K562 (cell line): ENCODE results near the gene TUBA4B. TPM values are rescaled to one million over a fixed set of nuclear protein-coding genes. Genes with fewer than 3 reads are reported as not detected.
A peak's percentile ranks its signal among the peaks of the same experiment; 100 is the strongest.

Experiments used
- ATAC-seq: fragments of 200-7000 bp; cut with Tn5 transposase; 3 replicates; pipeline ENCODE4 v1.9.1; 2020; ENCODE audit warnings: moderate library complexity
- BruUV-seq: library from RNA; stranded (reverse); fragments of 400-500 nt; replicated peaks from 2 replicates; lab custom pipeline; 2021; lab: Mats Ljungman, UMichigan
- CTCF ChIA-PET: fragments of 300-600 bp; formaldehyde crosslinking; extraction: SDS; loops from one replicate; lab custom pipeline; 2021; ENCODE audit warnings: low intra/inter-chr PET ratio; lab: Yijun Ruan, JAX
- POLR2A ChIA-PET: fragments of 300-600, 350-650 bp; sonication (Branson Sonifier 250); formaldehyde crosslinking; extraction: SDS; loops from one replicate; lab custom pipeline; 2021; ENCODE audit warnings: antibody characterized with exemption, inconsistent platforms; lab: Yijun Ruan, JAX
- DNase-seq, 4 experiments: peaks; one replicate each; pipeline versions ENCODE4 v3.0.0 to v3.0.0-alpha.2; 2011 to 2018; ENCODE audit warnings: low spot score in 3 of 4, mixed read lengths in 3 of 4; ENCODE audit errors: extremely low read depth in 1 of 4
- FAIRE-seq: peaks from 2 replicates; lab custom pipeline; 2011; peaks lifted over from hg19 to GRCh38; lab: Jason Lieb, UNC
- H2AFZ ChIP-seq: 2 replicates; pipeline ENCODE4 v1.6.0; 2011; ENCODE audit warnings: low read depth, low read length, control low read depth, inconsistent platforms
- H3K27ac ChIP-seq: fragments of 200-600 bp; 3 replicates; pipeline ENCODE4 v1.8.0; 2011; ENCODE audit warnings: low read depth, mild to moderate bottlenecking, control low read depth, inconsistent platforms, low read length, moderate library complexity, mixed read lengths; ENCODE audit errors: extremely low read depth
- H3K27me3 ChIP-seq, 2 experiments: fragments of 300-600 bp in 1 of 2; 2 replicates in 1 of 2; 3 replicates in 1 of 2; pipeline versions ENCODE4 v1.6.0 to v1.8.0; 2011; ENCODE audit warnings: inconsistent platforms in 2 of 2, low read length in 2 of 2, mild to moderate bottlenecking in 1 of 2, mixed read lengths in 1 of 2, moderate library complexity in 1 of 2; ENCODE audit not compliant: control insufficient read depth in 2 of 2, insufficient read depth in 2 of 2
- H3K36me3 ChIP-seq: fragments of 300-600 bp; 3 replicates; pipeline ENCODE4 v1.8.0; 2011; ENCODE audit warnings: mild to moderate bottlenecking, low read length, inconsistent platforms; ENCODE audit not compliant: control insufficient read depth, insufficient read depth
- H3K4me1 ChIP-seq, 2 experiments: fragments of 200-600 bp in 1 of 2; replicated peaks in 1 of 2; 2 replicates in 1 of 2; 3 replicates in 1 of 2; pipeline versions ENCODE4 v1.5.1 to v1.8.0; 2011; ENCODE audit warnings: inconsistent platforms in 2 of 2, low read length in 2 of 2, mild to moderate bottlenecking in 1 of 2, mixed read lengths in 1 of 2, moderate library complexity in 1 of 2; ENCODE audit not compliant: control insufficient read depth in 2 of 2, insufficient read depth in 2 of 2
- H3K4me2 ChIP-seq: 2 replicates; pipeline ENCODE4 v1.6.1; 2011; ENCODE audit warnings: low read length, control low read depth, inconsistent platforms, mixed read lengths; ENCODE audit not compliant: insufficient read depth
- H3K4me3 ChIP-seq: fragments of 200-600 bp; sonication (generic), shearing (Covaris generic); 2 replicates; pipeline ENCODE4 v1.5.1; 2016; ENCODE audit warnings: control low read depth, inconsistent platforms
- H3K79me2 ChIP-seq: fragments of 200-600 bp; 3 replicates; pipeline ENCODE4 v1.8.0; 2011; ENCODE audit warnings: low read length, inconsistent platforms; ENCODE audit not compliant: control insufficient read depth, insufficient read depth
- H3K9ac ChIP-seq, 2 experiments: 2 replicates each; pipeline versions ENCODE4 v1.6.0 to v1.6.1; 2011; ENCODE audit warnings: low read depth in 2 of 2, low read length in 2 of 2, control low read depth in 1 of 2, inconsistent platforms in 1 of 2, mild to moderate bottlenecking in 1 of 2, mixed read lengths in 1 of 2; ENCODE audit not compliant: insufficient read depth in 1 of 2
- H3K9me1 ChIP-seq: one replicate; pipeline ENCODE4 v1.6.0; 2011; ENCODE audit warnings: inconsistent platforms, mild to moderate bottlenecking, low read length, moderate library complexity; ENCODE audit not compliant: control insufficient read depth, insufficient read depth
- H3K9me3 ChIP-seq: replicated peaks from 2 replicates; pipeline ENCODE4 v1.5.1; 2011; ENCODE audit warnings: low read depth, low read length, inconsistent platforms; ENCODE audit not compliant: control insufficient read depth, insufficient read depth
- H4K20me1 ChIP-seq: replicated peaks from 2 replicates; pipeline ENCODE4 v1.6.1; 2011; ENCODE audit warnings: low read length, inconsistent platforms, mixed read lengths; ENCODE audit not compliant: control insufficient read depth, insufficient read depth
- MCM3 ChIP-seq: fragments of 450-650 bp; IDR thresholded peaks from 2 replicates; pipeline ENCODE4 v1.6.1; 2016
- MEIS2 ChIP-seq: fragments of 450-650 bp; IDR thresholded peaks from 2 replicates; pipeline ENCODE4 v1.6.1; 2014; ENCODE audit warnings: mild to moderate bottlenecking; ENCODE audit not compliant: partially characterized antibody
- SIX5 ChIP-seq, 2 experiments: IDR thresholded peaks; 2 replicates each; pipeline ENCODE4 v1.6.1; 2011; ENCODE audit warnings: low read length in 2 of 2, borderline replicate concordance in 1 of 2, low read depth in 1 of 2, mild to moderate bottlenecking in 1 of 2, moderate library complexity in 1 of 2; ENCODE audit not compliant: insufficient read depth in 1 of 2
- ZNF766 ChIP-seq: fragments of 200-800 bp; sonication (Bioruptor generic); conservative IDR thresholded peaks from 2 replicates; pipeline ENCODE4 v1.6.1; 2016; ENCODE audit warnings: missing genetic modification characterization, missing compliant biosample characterization
- WGBS: fragments of 100-300 bp; shearing (Covaris generic); methylation state at CpG from one replicate; pipeline ENCODE4 v1.1.6; 2016; ENCODE audit warnings: low coverage, mixed read lengths; ENCODE audit not compliant: insufficient coverage; ENCODE audit errors: missing lambda C conversion rate; 5-methylcytosine and 5-hydroxymethylcytosine counted together
- in situ Hi-C: fragments of 300-500 bp; cut with MboI; formaldehyde crosslinking; loops from 4 replicates; pipeline ENCODE4 v1.15.0; 2018; ENCODE audit warnings: inconsistent platforms, mixed read lengths
- intact Hi-C: fragments of 100-400 bp; cut with micrococcal nuclease; formaldehyde crosslinking; loops from 2 replicates; pipeline ENCODE4 v1.14.2; 2022
- polyA plus RNA-seq, 8 experiments: library from polyadenylated mRNA; depleted of rRNA in 4 of 8; stranded (reverse) in 5 of 8; unstranded in 3 of 8; fragments of >200 nt; fragmentation: Nextera tagmentation in 2 of 8; fragmentation: Illumina TruSeq in 1 of 8; extraction: Ambion mirVana in 2 of 8; extraction: Trizol in 1 of 8; gene quantifications; 2 replicates each; pipeline versions ENCODE4 v1.2.1 to v1.2.3, GENCODE V29; 2011 to 2014; ENCODE audit warnings: inconsistent platforms in 1 of 8, missing spikeins in 1 of 8
- total RNA-seq, 7 experiments: library from RNA; depleted of rRNA in 6 of 7; stranded (reverse); fragments of >200 nt in 6 of 7; fragmentation: Illumina TruSeq in 2 of 7; extraction: Trizol in 2 of 7; gene quantifications; 2 replicates each; pipeline versions ENCODE4 v1.2.1 to v1.2.3, GENCODE V29; 2011 to 2021; ENCODE audit warnings: low replicate concordance in 1 of 7
- TF ChIP-seq, protein P1 (sequence below): IDR thresholded peaks from 2 replicates; pipeline ENCODE4 v1.6.1; 2011; ENCODE audit warnings: borderline replicate concordance, low read depth, mild to moderate bottlenecking, moderate library complexity, low read length; ENCODE audit not compliant: insufficient read depth, poor library complexity, severe bottlenecking
- TF ChIP-seq, protein P2 (sequence below): fragments of 450-650 bp; IDR thresholded peaks from 2 replicates; pipeline ENCODE4 v1.6.1; 2016
- TF ChIP-seq, protein P3 (sequence below), 3 experiments: fragments of 200-800 bp in 1 of 3; fragments of 250-450 bp in 1 of 3; fragments of 450-650 bp in 1 of 3; sonication (Bioruptor Pico) in 1 of 3; sonication (Bioruptor generic) in 1 of 3; formaldehyde crosslinking in 1 of 3; IDR thresholded peaks; 2 replicates each; pipeline versions ENCODE4 v1.6.1 to v1.8.0; 2016 to 2022; ENCODE audit warnings: mild to moderate bottlenecking in 2 of 3, missing genetic modification characterization in 2 of 3, missing compliant biosample characterization in 1 of 3, moderate library complexity in 1 of 3
- TF ChIP-seq, protein P4 (sequence below), 2 experiments: IDR thresholded peaks in 1 of 2; conservative IDR thresholded peaks in 1 of 2; 2 replicates each; pipeline ENCODE4 v1.6.1; 2016; ENCODE audit warnings: low read depth in 2 of 2, mild to moderate bottlenecking in 1 of 2, missing compliant biosample characterization in 1 of 2, missing genetic modification characterization in 1 of 2, moderate library complexity in 1 of 2

TUBA4B gene
- total and polyA plus RNA-seq, 9 of the 15 experiments (the other 6 are each of a cell fraction or from before 2014, with no cell fraction given): 0.04 TPM; not detected in 8

DNA sequence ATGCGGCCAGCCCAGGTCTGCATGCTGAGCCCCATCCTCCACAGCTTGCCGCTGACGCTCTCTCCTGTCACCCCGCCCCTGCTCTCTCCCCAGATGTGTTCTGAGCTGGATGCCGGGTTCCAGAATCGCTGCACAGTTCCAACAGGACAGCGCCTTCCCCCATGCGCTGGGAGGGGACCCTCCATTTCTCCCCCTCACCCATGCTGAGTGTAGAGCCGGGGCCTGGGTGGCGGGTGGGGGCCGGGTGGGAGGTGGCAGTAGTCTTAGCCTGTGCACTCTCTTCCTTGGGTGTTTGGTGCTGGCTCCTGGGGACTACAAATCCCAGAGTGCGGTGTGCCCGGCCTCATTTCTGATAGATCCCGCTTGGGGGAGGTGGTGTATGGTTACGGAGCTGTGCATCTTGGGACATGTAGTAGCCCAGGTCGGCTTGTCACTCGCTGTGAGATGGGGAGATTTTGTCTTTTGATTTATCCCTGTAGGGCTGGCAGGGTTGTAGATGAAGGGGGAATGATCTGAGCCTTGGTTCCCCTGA lies 32.9 kb downstream of the TUBA4B start:
- POLR2A ChIA-PET: interaction anchor here (1.2 to 1.4 kb wide), 2 partner anchors 9 to 12 kb away, joined by 3 to 5 read pairs; no protein-coding TSS in a partner anchor
- TF ChIP-seq, protein P1, sequence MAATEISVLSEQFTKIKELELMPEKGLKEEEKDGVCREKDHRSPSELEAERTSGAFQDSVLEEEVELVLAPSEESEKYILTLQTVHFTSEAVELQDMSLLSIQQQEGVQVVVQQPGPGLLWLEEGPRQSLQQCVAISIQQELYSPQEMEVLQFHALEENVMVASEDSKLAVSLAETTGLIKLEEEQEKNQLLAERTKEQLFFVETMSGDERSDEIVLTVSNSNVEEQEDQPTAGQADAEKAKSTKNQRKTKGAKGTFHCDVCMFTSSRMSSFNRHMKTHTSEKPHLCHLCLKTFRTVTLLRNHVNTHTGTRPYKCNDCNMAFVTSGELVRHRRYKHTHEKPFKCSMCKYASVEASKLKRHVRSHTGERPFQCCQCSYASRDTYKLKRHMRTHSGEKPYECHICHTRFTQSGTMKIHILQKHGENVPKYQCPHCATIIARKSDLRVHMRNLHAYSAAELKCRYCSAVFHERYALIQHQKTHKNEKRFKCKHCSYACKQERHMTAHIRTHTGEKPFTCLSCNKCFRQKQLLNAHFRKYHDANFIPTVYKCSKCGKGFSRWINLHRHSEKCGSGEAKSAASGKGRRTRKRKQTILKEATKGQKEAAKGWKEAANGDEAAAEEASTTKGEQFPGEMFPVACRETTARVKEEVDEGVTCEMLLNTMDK: peak; percentile 89
- TF ChIP-seq ZNF766 (CRISPR knock-in tag) (peak; percentile 70), MCM3 (no peak), MEIS2 (peak; percentile 90), SIX5 (IDR thresholded peaks at IDR 0.05; ENCODE audit: borderline replicate concordance in 1 of 2, insufficient read depth in 1 of 2, low read depth in 1 of 2, low read length in 2 of 2) (peak; percentile 94 to 96)
- TF ChIP-seq, protein P2, sequence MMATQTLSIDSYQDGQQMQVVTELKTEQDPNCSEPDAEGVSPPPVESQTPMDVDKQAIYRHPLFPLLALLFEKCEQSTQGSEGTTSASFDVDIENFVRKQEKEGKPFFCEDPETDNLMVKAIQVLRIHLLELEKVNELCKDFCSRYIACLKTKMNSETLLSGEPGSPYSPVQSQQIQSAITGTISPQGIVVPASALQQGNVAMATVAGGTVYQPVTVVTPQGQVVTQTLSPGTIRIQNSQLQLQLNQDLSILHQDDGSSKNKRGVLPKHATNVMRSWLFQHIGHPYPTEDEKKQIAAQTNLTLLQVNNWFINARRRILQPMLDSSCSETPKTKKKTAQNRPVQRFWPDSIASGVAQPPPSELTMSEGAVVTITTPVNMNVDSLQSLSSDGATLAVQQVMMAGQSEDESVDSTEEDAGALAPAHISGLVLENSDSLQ: peak; percentile 87
- TF ChIP-seq, protein P3, sequence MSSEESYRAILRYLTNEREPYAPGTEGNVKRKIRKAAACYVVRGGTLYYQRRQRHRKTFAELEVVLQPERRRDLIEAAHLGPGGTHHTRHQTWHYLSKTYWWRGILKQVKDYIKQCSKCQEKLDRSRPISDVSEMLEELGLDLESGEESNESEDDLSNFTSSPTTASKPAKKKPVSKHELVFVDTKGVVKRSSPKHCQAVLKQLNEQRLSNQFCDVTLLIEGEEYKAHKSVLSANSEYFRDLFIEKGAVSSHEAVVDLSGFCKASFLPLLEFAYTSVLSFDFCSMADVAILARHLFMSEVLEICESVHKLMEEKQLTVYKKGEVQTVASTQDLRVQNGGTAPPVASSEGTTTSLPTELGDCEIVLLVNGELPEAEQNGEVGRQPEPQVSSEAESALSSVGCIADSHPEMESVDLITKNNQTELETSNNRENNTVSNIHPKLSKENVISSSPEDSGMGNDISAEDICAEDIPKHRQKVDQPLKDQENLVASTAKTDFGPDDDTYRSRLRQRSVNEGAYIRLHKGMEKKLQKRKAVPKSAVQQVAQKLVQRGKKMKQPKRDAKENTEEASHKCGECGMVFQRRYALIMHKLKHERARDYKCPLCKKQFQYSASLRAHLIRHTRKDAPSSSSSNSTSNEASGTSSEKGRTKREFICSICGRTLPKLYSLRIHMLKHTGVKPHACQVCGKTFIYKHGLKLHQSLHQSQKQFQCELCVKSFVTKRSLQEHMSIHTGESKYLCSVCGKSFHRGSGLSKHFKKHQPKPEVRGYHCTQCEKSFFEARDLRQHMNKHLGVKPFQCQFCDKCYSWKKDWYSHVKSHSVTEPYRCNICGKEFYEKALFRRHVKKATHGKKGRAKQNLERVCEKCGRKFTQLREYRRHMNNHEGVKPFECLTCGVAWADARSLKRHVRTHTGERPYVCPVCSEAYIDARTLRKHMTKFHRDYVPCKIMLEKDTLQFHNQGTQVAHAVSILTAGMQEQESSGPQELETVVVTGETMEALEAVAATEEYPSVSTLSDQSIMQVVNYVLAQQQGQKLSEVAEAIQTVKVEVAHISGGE (CRISPR knock-in tag; IDR thresholded peaks at IDR 0.05): no peak
- TF ChIP-seq, protein P4, sequence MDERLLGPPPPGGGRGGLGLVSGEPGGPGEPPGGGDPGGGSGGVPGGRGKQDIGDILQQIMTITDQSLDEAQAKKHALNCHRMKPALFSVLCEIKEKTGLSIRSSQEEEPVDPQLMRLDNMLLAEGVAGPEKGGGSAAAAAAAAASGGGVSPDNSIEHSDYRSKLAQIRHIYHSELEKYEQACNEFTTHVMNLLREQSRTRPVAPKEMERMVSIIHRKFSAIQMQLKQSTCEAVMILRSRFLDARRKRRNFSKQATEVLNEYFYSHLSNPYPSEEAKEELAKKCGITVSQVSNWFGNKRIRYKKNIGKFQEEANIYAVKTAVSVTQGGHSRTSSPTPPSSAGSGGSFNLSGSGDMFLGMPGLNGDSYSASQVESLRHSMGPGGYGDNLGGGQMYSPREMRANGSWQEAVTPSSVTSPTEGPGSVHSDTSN (CRISPR knock-in tag; IDR thresholded peaks at IDR 0.05; ENCODE audit: low read depth): no peak
- TF ChIP-seq, protein P4 (tag; conservative IDR thresholded peaks at IDR 0.05; ENCODE audit: low read depth): peak; percentile 75

More for the DNA sequence above, 32.9 kb downstream of the TUBA4B start:
- Histone ChIP-seq H3K9ac (peak overlapping the region in 1 of 2 experiments; percentile 77; a peak in 2 of 4 replicates), H2AFZ (peak overlapping the region; percentile 77), H3K9me3 (no peaks in the 10 kb centered on the region), H4K20me1 (no peaks in the 10 kb centered on the region), H3K4me1 (peaks cover 44 to 78% of the 10 kb centered on the region in 2 experiments), H3K27me3 (no peaks in the 10 kb centered on the region), H3K79me2 (no peaks in the 10 kb centered on the region), H3K27ac (no peak overlapping the region; the same call in 2 of the 3 replicates), H3K4me3 (no peak overlapping the region), H3K9me1 (peaks cover 1% of the 10 kb centered on the region), H3K36me3 (no peaks in the 10 kb centered on the region), H3K4me2 (peak overlapping the region; percentile 55)
- no TSS peak for BruUV-seq
- ATAC-seq (peak; percentile 97), FAIRE-seq (peak; percentile 95), DNase-seq (peak; percentile 59 to 87 (median 75))
- WGBS: 23% methylated on average over 9 of the region's 17 CpGs
- in situ Hi-C loops (no loop called here), intact Hi-C loops (no loop called here)
- CTCF ChIA-PET: no interaction called here
